ENCODE measurements around the gene NFE2L3.

- TF ChIP-seq CTCF (conservative IDR thresholded peaks at IDR 0.05; ENCODE audit: low read length) (no peak), EZH2phosphoT487 (IDR thresholded peaks at IDR 0.05; ENCODE audit: borderline replicate concordance) (no peak)
Observed at GRCh38 chr7:26187380-26188205, 35.6 kb downstream of the NFE2L3 start.
